HG02763 (cell line): Measurements from ENCODE around the gene CHST13.

Experiments
- ATAC-seq: cut with Tn5 transposase; IDR thresholded peaks from one replicate; pipeline ENCODE4 v1.9.1; 2021; ENCODE audit warnings: mild to moderate bottlenecking, moderate library complexity; ENCODE audit not compliant: unreplicated experiment

The CHST13 gene

GRCh38 chr3:126487151-126487771, 36.7 kb upstream of the CHST13 start:
- no peak for ATAC-seq

- ATAC-seq = no peak
Measured at GRCh38 chr3:126488185-126488584, 35.8 kb upstream of the CHST13 start.

GRCh38 chr3:126488886-126489569, 34.9 kb upstream of the CHST13 start:
- ATAC-seq = no peak

DNA sequence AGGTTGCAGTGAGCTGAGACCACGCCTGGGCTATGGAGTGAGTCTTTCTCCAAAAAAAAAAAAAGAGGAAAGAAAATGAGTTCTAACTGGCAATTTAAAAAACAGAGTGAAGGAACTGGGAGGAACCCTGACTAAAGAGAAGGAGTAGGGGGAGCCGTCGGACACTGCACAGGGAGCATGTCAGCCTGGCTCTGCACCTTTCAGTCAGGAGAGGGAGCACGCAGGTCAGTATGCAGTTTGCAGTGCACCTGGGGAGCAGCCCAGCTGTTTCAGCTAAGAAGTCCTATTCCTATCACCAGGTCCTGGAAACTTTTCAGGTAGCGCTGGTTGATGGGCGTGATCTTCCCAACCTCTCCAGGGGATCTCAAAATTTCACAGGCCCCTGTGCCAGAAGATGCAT, 33.3 kb upstream of the CHST13 start:
- no peak for ATAC-seq

DNA sequence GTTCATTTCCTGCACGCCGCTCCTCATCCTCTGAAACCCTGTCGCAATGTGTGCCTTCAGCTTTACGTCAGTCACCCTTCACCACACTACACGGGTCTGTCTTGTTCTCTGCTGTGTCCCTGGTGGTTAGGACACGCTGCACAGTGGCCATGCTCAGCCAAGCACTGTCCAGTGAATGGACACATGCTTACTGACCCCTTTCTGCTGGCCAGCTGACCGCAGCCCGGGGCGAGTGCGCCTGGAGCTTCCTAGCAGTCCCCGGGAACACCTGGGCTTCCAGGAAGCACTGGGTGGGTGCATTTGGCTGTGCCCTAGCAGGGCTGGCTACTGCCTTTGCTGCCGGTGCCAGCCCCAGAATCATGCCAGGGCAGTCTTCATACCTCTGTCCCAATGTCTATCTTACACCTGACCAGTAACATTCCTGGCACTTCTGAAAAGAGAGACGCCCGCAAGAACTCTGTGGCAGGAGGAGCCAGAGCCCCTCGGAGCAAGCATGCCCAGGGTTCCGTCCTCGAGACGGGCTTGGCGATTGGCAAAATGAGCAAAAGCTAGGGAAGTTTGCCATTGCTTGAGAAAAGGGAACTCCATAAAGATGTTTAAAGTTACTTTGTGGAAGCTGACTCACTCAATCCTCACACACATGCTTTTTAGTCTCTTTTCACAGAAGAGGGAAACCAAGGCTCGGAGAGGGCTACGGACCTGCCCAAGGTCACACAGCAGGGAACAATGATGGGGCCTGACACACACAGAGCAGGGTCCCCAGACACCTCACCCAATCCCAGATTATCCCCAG, 32.5 kb upstream of the CHST13 start:
- ATAC-seq = no peak

GRCh38 chr3:126493051-126493450, 30.9 kb upstream of the CHST13 start:
- ATAC-seq = no peak

GRCh38 chr3:126493739-126494138, 30.2 kb upstream of the CHST13 start:
- ATAC-seq = no peak

DNA sequence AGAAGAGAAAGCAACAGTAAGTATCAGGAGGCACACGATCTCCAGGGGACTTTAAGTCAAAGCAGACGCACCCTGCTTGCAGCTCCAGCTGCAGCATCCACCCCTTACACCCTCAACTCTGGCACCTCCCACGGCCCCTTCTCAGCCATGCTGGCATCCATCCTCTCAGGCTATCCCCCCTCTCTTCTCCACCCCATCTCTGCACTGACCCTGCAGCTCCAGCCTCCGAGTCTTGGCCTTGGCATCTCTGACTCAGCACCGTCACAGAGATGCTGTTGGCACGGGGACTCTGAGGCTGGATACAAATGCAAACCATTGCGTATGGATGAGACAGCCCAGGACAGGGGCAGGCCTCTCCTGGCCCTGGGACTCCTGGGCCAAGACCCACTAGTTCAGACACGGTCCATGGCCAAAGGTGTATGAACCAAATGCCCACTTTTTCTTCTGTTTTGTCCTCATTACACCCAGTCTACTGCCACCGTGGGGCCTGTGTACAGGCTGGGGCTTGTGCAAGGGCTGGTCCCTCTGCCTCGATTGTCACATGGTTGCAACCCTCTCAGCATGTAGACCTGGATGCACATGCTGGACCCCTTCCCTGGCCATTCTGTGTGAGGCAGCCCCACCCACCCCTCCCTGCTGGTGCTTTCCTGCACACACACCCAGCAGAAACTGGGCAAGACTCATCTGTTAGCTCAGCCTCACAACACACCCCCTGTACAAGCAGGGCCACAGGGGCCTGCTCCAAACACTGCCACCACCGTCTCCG, 29.6 kb upstream of the CHST13 start:
- ATAC-seq = no peak

GRCh38 chr3:126494970-126495230, 29.1 kb upstream of the CHST13 start:
- ATAC-seq = no peak

DNA sequence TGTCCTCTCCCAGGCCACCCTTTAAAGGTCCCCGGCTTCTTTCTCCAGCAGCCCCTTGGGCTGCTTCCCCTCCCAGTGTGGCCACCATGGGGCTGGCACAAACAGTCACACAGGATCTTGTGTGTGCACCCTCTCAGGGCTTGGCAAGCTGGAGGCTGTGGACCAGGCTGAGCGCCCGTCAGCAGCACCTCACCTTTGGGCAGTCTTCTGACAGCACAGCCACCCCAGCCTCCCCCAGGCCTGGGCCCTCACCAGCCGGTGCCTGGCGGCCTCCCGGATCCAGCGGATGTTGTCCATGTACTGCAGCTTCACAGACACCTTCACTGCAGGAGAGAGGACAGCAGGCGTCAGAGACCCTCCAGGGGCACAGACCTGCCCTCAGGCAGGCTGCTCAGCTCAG, 28.2 kb upstream of the CHST13 start:
- ATAC-seq = no peak

DNA sequence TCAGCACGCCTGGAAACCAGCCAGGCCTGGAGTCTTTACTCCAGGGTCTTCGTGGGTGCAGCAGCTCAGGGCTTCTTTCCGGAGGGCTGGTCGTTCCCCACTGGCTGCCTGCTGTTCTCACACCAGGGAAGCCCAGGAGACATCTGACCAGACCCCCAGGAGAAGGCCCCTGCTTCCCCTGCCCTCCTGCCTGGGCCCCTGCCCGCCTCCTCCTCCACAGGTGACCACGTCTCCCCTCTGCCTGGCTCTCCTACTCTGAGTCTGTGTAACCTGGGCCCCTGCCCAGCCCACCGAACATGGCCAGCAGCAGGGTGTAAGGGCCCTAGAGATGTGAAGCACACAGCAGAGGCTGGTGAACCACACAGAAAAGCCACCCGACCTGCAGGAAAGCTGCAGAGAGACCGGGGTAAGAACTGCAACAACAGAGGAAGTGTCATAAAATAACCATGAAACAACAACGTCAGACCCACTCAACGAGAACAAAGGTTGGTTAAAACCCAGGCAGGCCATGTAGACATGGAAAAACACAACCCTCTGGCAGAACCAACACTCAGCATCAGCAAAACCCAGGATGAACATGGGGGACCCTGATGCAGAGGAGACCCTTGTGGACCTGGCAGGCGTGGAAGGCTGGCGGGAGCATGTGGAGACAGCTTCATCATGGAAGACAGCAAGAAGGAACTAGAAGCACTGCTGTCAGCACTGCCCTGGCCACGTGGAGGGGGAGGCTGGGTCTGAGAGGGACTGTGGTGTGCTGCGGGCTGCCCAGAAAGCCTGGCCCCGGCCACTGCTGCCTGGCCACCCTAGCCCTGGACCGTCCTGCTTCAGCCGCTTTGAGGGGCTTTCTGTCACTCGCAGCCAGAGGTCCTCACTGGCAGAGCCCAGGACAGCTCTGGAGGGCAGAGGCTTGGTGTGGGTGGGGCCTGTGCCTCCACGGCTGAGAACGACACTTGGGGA, 26.8 kb upstream of the CHST13 start:
- ATAC-seq = no peak

DNA sequence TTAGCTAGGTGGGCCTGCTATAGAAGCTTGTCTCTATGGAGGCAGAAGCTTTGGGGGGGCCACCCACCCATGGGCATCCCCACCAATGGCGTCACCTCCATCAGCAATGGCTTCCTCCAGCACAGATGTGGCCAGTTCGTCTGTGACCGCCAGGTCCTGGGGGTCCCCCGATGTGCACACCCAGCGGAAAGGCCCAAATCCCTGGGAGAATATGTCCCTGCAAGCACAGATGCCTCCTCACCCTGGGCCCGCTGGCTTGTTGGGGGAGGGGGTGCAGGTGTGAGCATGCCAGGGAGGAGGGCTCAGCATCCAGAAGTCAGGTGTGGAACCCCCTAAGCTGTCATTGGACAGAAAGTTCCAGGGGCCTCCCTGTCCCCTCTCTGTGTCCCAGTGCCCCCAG, 26.0 kb upstream of the CHST13 start:
- ATAC-seq = no peak

GRCh38 chr3:126498461-126498860, 25.5 kb upstream of the CHST13 start:
- ATAC-seq = no peak

- ATAC-seq = no peak
Measured at GRCh38 chr3:126498929-126499328, 25.0 kb upstream of the CHST13 start.

GRCh38 chr3:126499401-126499800, 24.6 kb upstream of the CHST13 start:
- ATAC-seq = no peak

DNA sequence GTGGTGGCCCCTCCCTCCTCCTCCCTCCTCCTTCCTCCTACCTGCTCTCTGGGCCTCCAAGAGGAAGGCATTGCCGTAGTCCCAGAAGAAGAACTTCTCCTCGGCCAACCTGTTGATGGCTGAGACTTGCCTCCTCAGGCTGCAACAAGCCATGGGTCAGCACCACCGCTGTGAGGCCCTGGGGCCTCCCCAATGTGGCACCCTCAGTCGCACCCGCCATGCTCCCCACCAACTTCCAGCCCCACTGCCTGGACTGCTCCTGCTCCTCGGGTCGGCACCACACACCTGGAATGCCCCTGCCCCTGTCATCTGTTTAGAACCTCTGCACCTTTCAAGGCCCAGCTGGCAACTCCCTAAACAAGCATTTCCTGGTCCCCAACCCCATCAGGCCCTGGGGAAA, 23.9 kb upstream of the CHST13 start:
- ATAC-seq = no peak

DNA sequence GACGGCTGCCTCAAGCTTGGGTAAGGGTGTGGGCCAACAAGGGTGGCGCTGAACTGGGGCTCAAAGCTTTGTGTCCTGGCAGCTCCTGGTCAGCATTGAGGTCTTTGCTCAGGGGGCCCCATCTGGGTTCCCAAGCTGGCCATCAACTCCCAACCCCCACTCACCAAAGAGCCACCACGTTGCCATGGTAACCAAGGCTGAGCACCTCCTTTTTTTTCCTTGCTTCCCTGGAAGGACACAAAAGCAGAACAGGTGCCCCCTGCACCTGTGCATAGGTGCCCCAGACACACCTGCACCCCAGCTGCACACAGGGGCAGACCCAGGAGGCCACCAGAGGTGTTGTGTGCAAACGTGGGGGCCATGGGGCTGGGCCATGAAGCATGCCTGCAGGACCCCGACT, 22.9 kb upstream of the CHST13 start:
- ATAC-seq = no peak

DNA sequence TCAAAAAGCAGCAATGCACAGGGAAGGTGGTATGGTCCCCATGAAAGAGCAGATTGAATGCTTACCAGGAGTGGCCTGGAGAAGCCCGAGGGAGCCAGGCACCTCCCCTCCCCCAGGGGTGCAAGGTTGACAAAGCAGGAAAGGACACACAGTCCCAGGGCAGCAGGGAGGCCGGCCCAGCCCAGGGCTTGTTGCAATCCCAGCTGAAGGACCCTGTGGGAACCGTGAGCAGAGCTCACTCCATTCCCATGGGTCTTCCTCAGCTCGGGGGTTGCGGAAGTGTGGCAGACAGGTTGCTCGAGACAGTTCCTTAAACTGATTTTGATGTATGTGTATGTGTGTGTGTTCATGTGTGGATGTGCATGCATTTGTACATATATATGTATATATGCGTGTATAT, 22.2 kb upstream of the CHST13 start:
- no peak for ATAC-seq

- no peak for ATAC-seq
Measured at GRCh38 chr3:126502656-126503055, 21.3 kb upstream of the CHST13 start.

DNA sequence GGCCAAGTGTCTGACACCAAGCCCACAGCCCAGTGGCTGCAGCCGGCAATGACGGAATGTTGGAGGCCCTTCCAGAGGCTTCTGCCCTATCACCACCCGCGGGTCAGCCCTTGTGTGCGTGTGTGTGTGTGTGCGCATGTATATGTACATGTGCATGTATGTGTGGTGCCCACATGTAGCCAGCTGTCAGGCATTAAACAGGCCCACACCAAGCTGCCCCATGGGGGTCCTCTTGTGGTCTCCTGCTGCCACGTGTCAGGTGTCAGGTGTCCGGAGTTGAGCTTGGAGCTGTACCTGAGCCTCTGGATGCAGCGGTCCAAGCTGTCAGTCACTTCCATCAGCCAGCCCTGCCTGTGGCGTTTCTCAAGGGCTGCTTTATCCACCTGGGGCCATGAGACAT, 20.3 kb upstream of the CHST13 start:
- ATAC-seq = no peak

GRCh38 chr3:126507886-126508285, 16.1 kb upstream of the CHST13 start:
- no peak for ATAC-seq
